H9 (cell line): ENCODE data around the gene TRIP10. TPM values are rescaled to one million over a fixed set of nuclear protein-coding genes. Genes with fewer than 3 reads are reported as not detected.

ENCODE experiments used
- DNase-seq: peaks from one replicate; pipeline ENCODE4 v3.0.0-alpha.2; 2017
- H2AFZ ChIP-seq: one replicate; pipeline ENCODE4 v1.6.1; 2013; ENCODE audit warnings: mild to moderate bottlenecking, low read length, control low read depth, moderate library complexity
- H2AK5ac ChIP-seq: 2 replicates; pipeline ENCODE4 v1.6.1; 2013; ENCODE audit warnings: low read length, control low read depth, mixed read lengths; ENCODE audit not compliant: insufficient read length
- H2BK120ac ChIP-seq: one replicate; pipeline ENCODE4 v1.6.1; 2013; ENCODE audit warnings: low read depth, mild to moderate bottlenecking, low read length, control low read depth, inconsistent platforms; ENCODE audit not compliant: poor library complexity, severe bottlenecking
- H2BK12ac ChIP-seq: 2 replicates; pipeline ENCODE4 v1.6.1; 2013; ENCODE audit warnings: low read length, control low read depth, mixed read lengths, low read depth; ENCODE audit not compliant: insufficient read length
- H2BK15ac ChIP-seq: 2 replicates; pipeline ENCODE4 v1.6.1; 2013; ENCODE audit warnings: low read depth, low read length, control low read depth
- H2BK20ac ChIP-seq: one replicate; pipeline ENCODE4 v1.6.1; 2013; ENCODE audit warnings: low read depth, mild to moderate bottlenecking, low read length, control low read depth, inconsistent platforms; ENCODE audit not compliant: poor library complexity, severe bottlenecking
- H2BK5ac ChIP-seq: 2 replicates; pipeline ENCODE4 v1.6.1; 2013; ENCODE audit warnings: low read length, control low read depth, mixed read lengths; ENCODE audit not compliant: insufficient read length
- H3K14ac ChIP-seq: 2 replicates; pipeline ENCODE4 v1.6.1; 2013; ENCODE audit warnings: low read length, control low read depth; ENCODE audit not compliant: insufficient read depth
- H3K18ac ChIP-seq: 2 replicates; pipeline ENCODE4 v1.6.1; 2013; ENCODE audit warnings: low read depth, mild to moderate bottlenecking, mixed read lengths, low read length, control low read depth; ENCODE audit not compliant: insufficient read length
- H3K23ac ChIP-seq: 2 replicates; pipeline ENCODE4 v1.6.1; 2013; ENCODE audit warnings: low read length, control low read depth, mixed read lengths, low read depth; ENCODE audit not compliant: insufficient read length
- H3K23me2 ChIP-seq: 2 replicates; pipeline ENCODE4 v1.6.1; 2013; ENCODE audit warnings: low read depth, mild to moderate bottlenecking, mixed read lengths, low read length, control low read depth; ENCODE audit not compliant: insufficient read length, poor library complexity, severe bottlenecking
- H3K27ac ChIP-seq: 2 replicates; pipeline ENCODE4 v1.5.1; 2013; ENCODE audit warnings: low read length, control low read depth, mixed read lengths, low read depth; ENCODE audit not compliant: insufficient read length
- H3K27me3 ChIP-seq: 2 replicates; pipeline ENCODE4 v1.6.1; 2013; ENCODE audit warnings: low read length, control low read depth, inconsistent platforms; ENCODE audit not compliant: insufficient read depth
- H3K4ac ChIP-seq: 2 replicates; pipeline ENCODE4 v1.6.1; 2013; ENCODE audit warnings: low read depth, mild to moderate bottlenecking, control low read depth, inconsistent platforms, low read length, moderate library complexity
- H3K4me1 ChIP-seq: 2 replicates; pipeline ENCODE4 v1.6.1; 2013; ENCODE audit warnings: low read length, control low read depth, inconsistent platforms; ENCODE audit not compliant: insufficient read depth
- H3K4me2 ChIP-seq: 2 replicates; pipeline ENCODE4 v1.6.1; 2013; ENCODE audit warnings: low read length, control low read depth, mixed read lengths; ENCODE audit not compliant: insufficient read length, insufficient read depth
- H3K56ac ChIP-seq: 2 replicates; pipeline ENCODE4 v1.6.1; 2013; ENCODE audit warnings: low read depth, mild to moderate bottlenecking, mixed read lengths, low read length, control low read depth; ENCODE audit not compliant: insufficient read length
- H3K79me1 ChIP-seq: 2 replicates; pipeline ENCODE4 v1.6.1; 2013; ENCODE audit warnings: low read depth, mild to moderate bottlenecking, moderate library complexity, low read length, control low read depth, inconsistent platforms; ENCODE audit not compliant: insufficient read depth, poor library complexity, severe bottlenecking
- H3K79me2 ChIP-seq: 2 replicates; pipeline ENCODE4 v1.6.1; 2013; ENCODE audit warnings: low read length, control low read depth, inconsistent platforms; ENCODE audit not compliant: insufficient read depth
- H3K9ac ChIP-seq: 2 replicates; pipeline ENCODE4 v1.6.1; 2013; ENCODE audit warnings: low read length, control low read depth, mixed read lengths; ENCODE audit not compliant: insufficient read length; ENCODE audit errors: extremely low read depth
- H3K9me3 ChIP-seq: one replicate; pipeline ENCODE4 v1.6.1; 2013; ENCODE audit warnings: low read depth, low read length, inconsistent platforms; ENCODE audit not compliant: control insufficient read depth
- H3T11ph ChIP-seq: one replicate; pipeline ENCODE4 v1.6.1; 2013; ENCODE audit warnings: mild to moderate bottlenecking, low read length, control low read depth, inconsistent platforms
- H4K20me1 ChIP-seq: one replicate; pipeline ENCODE4 v1.6.1; 2013; ENCODE audit not compliant: control insufficient read depth, insufficient read length, insufficient read depth
- H4K5ac ChIP-seq: 2 replicates; pipeline ENCODE4 v1.6.1; 2013; ENCODE audit warnings: low read depth, mild to moderate bottlenecking, mixed read lengths, low read length, control low read depth; ENCODE audit not compliant: insufficient read length
- H4K8ac ChIP-seq: replicated peaks from 2 replicates; pipeline ENCODE4 v1.6.1; 2013; ENCODE audit warnings: low read length, control low read depth, mixed read lengths, low read depth; ENCODE audit not compliant: insufficient read length
- H4K91ac ChIP-seq: 2 replicates; pipeline ENCODE4 v1.6.1; 2013; ENCODE audit warnings: low read depth, mild to moderate bottlenecking, moderate library complexity, mixed read lengths, low read length, control low read depth; ENCODE audit not compliant: insufficient read length
- H3K27ac Mint-ChIP-seq, 3 experiments: 2 replicates in 2 of 3; 3 replicates in 1 of 3; pipeline ENCODE4 v1.8.0; 2020 to 2021; ENCODE audit warnings: mixed read lengths in 3 of 3, mild to moderate bottlenecking in 1 of 3, moderate library complexity in 1 of 3
- H3K27me3 Mint-ChIP-seq: 2 replicates; pipeline ENCODE4 v1.8.0; 2021; ENCODE audit warnings: low read depth, mild to moderate bottlenecking, moderate library complexity, mixed read lengths
- H3K36me3 Mint-ChIP-seq, 3 experiments: 2 replicates in 2 of 3; 3 replicates in 1 of 3; pipeline ENCODE4 v1.8.0; 2020 to 2021; ENCODE audit warnings: low read depth in 3 of 3, mixed read lengths in 3 of 3; ENCODE audit not compliant: insufficient read depth in 1 of 3
- H3K4me1 Mint-ChIP-seq, 2 experiments: 2 replicates each; pipeline ENCODE4 v1.8.0; 2020; ENCODE audit warnings: mixed read lengths in 2 of 2
- H3K4me3 Mint-ChIP-seq, 2 experiments: 2 replicates in 1 of 2; 3 replicates in 1 of 2; pipeline ENCODE4 v1.8.0; 2020 to 2021; ENCODE audit warnings: mild to moderate bottlenecking in 2 of 2, mixed read lengths in 2 of 2, moderate library complexity in 1 of 2
- H3K9me3 Mint-ChIP-seq, 2 experiments: 2 replicates in 1 of 2; 3 replicates in 1 of 2; pipeline ENCODE4 v1.8.0; 2020; ENCODE audit warnings: mild to moderate bottlenecking in 2 of 2, mixed read lengths in 2 of 2, moderate library complexity in 1 of 2
- WGBS: extraction: QIAGEN DNeasy Blood & Tissue Kit; methylation state at CpG from one replicate; pipeline ENCODE4 v1.1.7; 2013; ENCODE audit warnings: missing lambda C conversion rate, low lambda C conversion rate, mixed read lengths; ENCODE audit not compliant: insufficient read length; ENCODE audit errors: extremely low coverage; 5-methylcytosine and 5-hydroxymethylcytosine counted together
- total RNA-seq: library from RNA; stranded (reverse); gene quantifications from 2 replicates; pipeline ENCODE4 v1.2.1, GENCODE V29; 2021
- TF ChIP-seq, protein P1 (sequence below): fragments of 200-600 bp; sonication (generic); conservative IDR thresholded peaks from 3 replicates; pipeline ENCODE4 v1.8.0; 2021; ENCODE audit warnings: antibody characterized with exemption, mild to moderate bottlenecking

The TRIP10 gene
- total RNA-seq, 1 experiment from 2014 or later = 56.4 TPM

DNA sequence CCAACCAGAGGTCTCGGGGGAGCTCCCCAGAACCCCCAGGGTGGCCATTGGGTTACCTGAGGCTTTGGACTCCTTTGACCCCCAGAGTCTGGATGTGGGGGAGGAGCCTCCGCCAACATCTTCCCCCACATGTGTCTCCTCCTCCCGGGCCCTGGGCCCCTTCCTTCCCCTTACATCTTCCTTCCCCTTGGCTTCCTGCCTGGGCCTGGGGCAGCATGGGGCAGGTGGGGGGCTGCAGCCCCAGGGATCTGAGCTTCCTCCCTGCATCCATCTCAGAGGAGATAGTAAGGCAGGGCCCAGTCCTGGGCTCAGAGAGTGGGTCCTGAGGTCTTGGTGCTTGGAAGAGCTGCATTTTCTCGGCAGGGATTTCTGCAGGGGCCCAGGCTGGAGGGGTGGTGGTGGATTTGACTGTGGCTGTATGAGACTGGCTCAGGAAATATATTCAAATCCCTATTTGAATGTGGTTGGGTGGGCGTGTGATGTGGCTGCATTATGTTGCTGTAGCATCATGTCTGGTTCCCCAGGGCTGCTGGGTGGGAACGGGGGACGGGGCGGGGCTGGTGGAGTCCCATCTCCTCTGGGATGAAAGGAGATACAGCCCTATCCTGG is 33.9 kb downstream of the TRIP10 start:
- H4K5ac ChIP-seq = no peak overlapping the region
- H3K9me3 Mint-ChIP-seq = peaks cover 3 to 30% of the 10 kb centered on the region in 2 experiments; a peak in 4 of 5 replicates
- no peak overlapping the region for H2BK12ac ChIP-seq
- no peak overlapping the region for H3K4ac ChIP-seq
- H3K36me3 Mint-ChIP-seq = no peaks in the 10 kb centered on the region
- no CpG with 5 or more reads among the region's 8 CpGs for WGBS
- peak overlapping the region in 1 of 2 experiments; percentile 42; a peak in 1 of 5 replicates for H3K4me3 Mint-ChIP-seq
- no peaks in the 10 kb centered on the region for H4K20me1 ChIP-seq
- no peak overlapping the region for H2BK20ac ChIP-seq
- H2BK120ac ChIP-seq = no peak overlapping the region
- H2BK5ac ChIP-seq = no peak overlapping the region
- H3K27me3 Mint-ChIP-seq = peaks cover 3% of the 10 kb centered on the region
- peaks cover 7 to 8% of the 10 kb centered on the region in 2 experiments; a peak in 2 of 4 replicates for H3K4me1 Mint-ChIP-seq
- no peak overlapping the region for H3K9ac ChIP-seq
- H4K91ac ChIP-seq = no peak overlapping the region
- no peak overlapping the region for H3K56ac ChIP-seq
- no peak overlapping the region for H3T11ph ChIP-seq
- no peak overlapping the region for H3K18ac ChIP-seq
- no peaks in the 10 kb centered on the region for H3K79me2 ChIP-seq
- no peaks in the 10 kb centered on the region for H3K9me3 ChIP-seq
- no peak overlapping the region for H3K4me2 ChIP-seq
- H3K27ac Mint-ChIP-seq = peak overlapping the region in 1 of 3 experiments; percentile 53; a peak in 2 of 7 replicates
- H2AFZ ChIP-seq = no peak overlapping the region
- no peaks in the 10 kb centered on the region for H3K4me1 ChIP-seq
- H3K79me1 ChIP-seq = no peaks in the 10 kb centered on the region
- peak; percentile 41 for DNase-seq
- TF ChIP-seq, protein P1, sequence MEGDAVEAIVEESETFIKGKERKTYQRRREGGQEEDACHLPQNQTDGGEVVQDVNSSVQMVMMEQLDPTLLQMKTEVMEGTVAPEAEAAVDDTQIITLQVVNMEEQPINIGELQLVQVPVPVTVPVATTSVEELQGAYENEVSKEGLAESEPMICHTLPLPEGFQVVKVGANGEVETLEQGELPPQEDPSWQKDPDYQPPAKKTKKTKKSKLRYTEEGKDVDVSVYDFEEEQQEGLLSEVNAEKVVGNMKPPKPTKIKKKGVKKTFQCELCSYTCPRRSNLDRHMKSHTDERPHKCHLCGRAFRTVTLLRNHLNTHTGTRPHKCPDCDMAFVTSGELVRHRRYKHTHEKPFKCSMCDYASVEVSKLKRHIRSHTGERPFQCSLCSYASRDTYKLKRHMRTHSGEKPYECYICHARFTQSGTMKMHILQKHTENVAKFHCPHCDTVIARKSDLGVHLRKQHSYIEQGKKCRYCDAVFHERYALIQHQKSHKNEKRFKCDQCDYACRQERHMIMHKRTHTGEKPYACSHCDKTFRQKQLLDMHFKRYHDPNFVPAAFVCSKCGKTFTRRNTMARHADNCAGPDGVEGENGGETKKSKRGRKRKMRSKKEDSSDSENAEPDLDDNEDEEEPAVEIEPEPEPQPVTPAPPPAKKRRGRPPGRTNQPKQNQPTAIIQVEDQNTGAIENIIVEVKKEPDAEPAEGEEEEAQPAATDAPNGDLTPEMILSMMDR = no peak
- no peak overlapping the region for H2AK5ac ChIP-seq
- no peak overlapping the region for H2BK15ac ChIP-seq
- H4K8ac ChIP-seq = no peak overlapping the region
- no peaks in the 10 kb centered on the region for H3K27me3 ChIP-seq
- no peak overlapping the region for H3K23ac ChIP-seq
- no peak overlapping the region for H3K14ac ChIP-seq
- H3K27ac ChIP-seq = no peak overlapping the region
- H3K23me2 ChIP-seq = no peaks in the 10 kb centered on the region
